Measurements from ENCODE around the gene MST1R. TPM values are rescaled to one million over a fixed set of nuclear protein-coding genes. Genes with fewer than 3 reads are reported as not detected.

MST1R gene
- total and polyA plus RNA-seq, 2 of the 4 experiments (the other 2 are of a cell fraction): under 0.01 to 0.14 TPM

DNA sequence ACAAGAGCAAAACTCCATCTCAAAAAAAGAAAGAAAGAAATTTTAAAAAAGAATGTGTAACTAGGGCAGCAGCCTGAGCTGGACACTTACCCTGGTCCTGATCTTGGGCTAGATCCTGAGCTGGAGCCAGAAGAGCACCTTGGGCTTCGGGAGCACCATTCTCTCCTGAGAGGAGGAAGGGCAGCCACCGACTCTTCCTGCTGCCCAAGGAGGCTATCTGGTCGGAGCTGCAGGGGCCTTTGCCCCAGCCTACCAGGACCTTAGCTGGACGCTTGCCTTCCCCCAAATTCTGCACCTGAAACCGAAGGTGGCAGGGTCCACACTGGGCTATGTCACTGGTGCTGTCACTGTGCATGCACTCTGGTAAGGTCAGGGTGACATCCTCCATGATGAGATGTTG is 27.1 kb downstream of the MST1R start:
- H2BK20ac ChIP-seq (ENCODE audit: low read depth, low read length): no peak overlapping the region
- CTCF ChIA-PET: interaction anchor here (0.6 kb wide), 1 partner anchor 22 kb away, joined by 8 read pairs; no protein-coding TSS in a partner anchor
- TF ChIP-seq FOS (IDR thresholded peaks at IDR 0.05; ENCODE audit: low read depth, low read length): no peak
- TF ChIP-seq POLR2A (IDR thresholded peaks at IDR 0.05; ENCODE audit: low read depth, low read length): no peak
- TF ChIP-seq SMC3 (IDR thresholded peaks at IDR 0.05; ENCODE audit: low read depth, low read length): no peak
- TF ChIP-seq CHD1 (IDR thresholded peaks at IDR 0.05; ENCODE audit: low read depth, low read length): no peak
- TF ChIP-seq MAZ (IDR thresholded peaks at IDR 0.05; ENCODE audit: borderline replicate concordance, low read depth, low read length): no peak
- TF ChIP-seq RFX5 (IDR thresholded peaks at IDR 0.05; ENCODE audit: low read depth, low read length): no peak
- no peak for TF ChIP-seq BHLHE40 (IDR thresholded peaks at IDR 0.05; ENCODE audit: low read depth, low read length)
- TF ChIP-seq, protein P1, sequence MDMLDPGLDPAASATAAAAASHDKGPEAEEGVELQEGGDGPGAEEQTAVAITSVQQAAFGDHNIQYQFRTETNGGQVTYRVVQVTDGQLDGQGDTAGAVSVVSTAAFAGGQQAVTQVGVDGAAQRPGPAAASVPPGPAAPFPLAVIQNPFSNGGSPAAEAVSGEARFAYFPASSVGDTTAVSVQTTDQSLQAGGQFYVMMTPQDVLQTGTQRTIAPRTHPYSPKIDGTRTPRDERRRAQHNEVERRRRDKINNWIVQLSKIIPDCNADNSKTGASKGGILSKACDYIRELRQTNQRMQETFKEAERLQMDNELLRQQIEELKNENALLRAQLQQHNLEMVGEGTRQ (IDR thresholded peaks at IDR 0.05; ENCODE audit: low read depth, low read length): no peak
- no peak for TF ChIP-seq RAD21 (IDR thresholded peaks at IDR 0.05; ENCODE audit: low read length)
- TF ChIP-seq MXI1 (IDR thresholded peaks at IDR 0.05; ENCODE audit: borderline replicate concordance, low read depth, low read length): no peak
- TF ChIP-seq, protein P2, sequence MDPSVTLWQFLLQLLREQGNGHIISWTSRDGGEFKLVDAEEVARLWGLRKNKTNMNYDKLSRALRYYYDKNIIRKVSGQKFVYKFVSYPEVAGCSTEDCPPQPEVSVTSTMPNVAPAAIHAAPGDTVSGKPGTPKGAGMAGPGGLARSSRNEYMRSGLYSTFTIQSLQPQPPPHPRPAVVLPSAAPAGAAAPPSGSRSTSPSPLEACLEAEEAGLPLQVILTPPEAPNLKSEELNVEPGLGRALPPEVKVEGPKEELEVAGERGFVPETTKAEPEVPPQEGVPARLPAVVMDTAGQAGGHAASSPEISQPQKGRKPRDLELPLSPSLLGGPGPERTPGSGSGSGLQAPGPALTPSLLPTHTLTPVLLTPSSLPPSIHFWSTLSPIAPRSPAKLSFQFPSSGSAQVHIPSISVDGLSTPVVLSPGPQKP (IDR thresholded peaks at IDR 0.05; ENCODE audit: borderline replicate concordance, low read depth, low read length): no peak
- no peak for TF ChIP-seq NFE2L2 (IDR thresholded peaks at IDR 0.05; ENCODE audit: low read depth, low read length)
- no peak for TF ChIP-seq RCOR1 (IDR thresholded peaks at IDR 0.05; ENCODE audit: insufficient replicate concordance, low read length)
- DNase-seq (no peak), ATAC-seq (ENCODE audit: low read depth) (no peak)
- peaks cover 52% of the 10 kb centered on the region for H3K27me3 ChIP-seq (ENCODE audit: control insufficient read depth, insufficient read depth, low read length)
- no peaks in the 10 kb centered on the region for H3K9me3 ChIP-seq (ENCODE audit: control insufficient read depth, insufficient read depth, low read length)
- intact Hi-C loops (cut with micrococcal nuclease) (no loop called here), in situ Hi-C loops (cut with MboI; ENCODE audit: low sequenced_read_pairs) (no loop called here), dilution Hi-C loops (cut with HindIII; ENCODE audit: low sequenced_read_pairs, unreplicated experiment) (no loop called here)
- no peak overlapping the region for H2AFZ ChIP-seq (replicated peaks; ENCODE audit: low read length, poor library complexity)
- no peak overlapping the region for H4K8ac ChIP-seq (ENCODE audit: low read depth in 2 of 2, low read length in 2 of 2)
- H3K4me1 ChIP-seq (ENCODE audit: control insufficient read depth, insufficient read depth, low read length): no peaks in the 10 kb centered on the region; the same call in 1 of the 2 replicates
- no peaks in the 10 kb centered on the region for H3K79me1 ChIP-seq (ENCODE audit: low read depth in 1 of 2, low read length in 2 of 2)
- no TSS peak for BruUV-seq (replicated peaks)
- no peak overlapping the region for H3K27ac ChIP-seq (ENCODE audit: insufficient read depth, low read length)
- no peak overlapping the region for H3K56ac ChIP-seq (ENCODE audit: extremely low read depth, insufficient read depth, low read length)
- H2BK5ac ChIP-seq (ENCODE audit: low read depth, low read length, poor library complexity, severe bottlenecking): no peak overlapping the region
- 73% methylated on average over 3 of the region's 5 CpGs; no CpG with 5 or more reads in 1 of the 2 experiments for WGBS, 2 experiments (ENCODE audit: extremely low coverage in 2 of 2, insufficient read length in 1 of 2)
- H2BK120ac ChIP-seq (ENCODE audit: low read depth, low read length): no peak overlapping the region
- H4K91ac ChIP-seq (ENCODE audit: insufficient read depth, low read depth, low read length): no peak overlapping the region
- no peak overlapping the region for H3K14ac ChIP-seq (replicated peaks; ENCODE audit: low read depth, low read length)
- H3K9me1 ChIP-seq (ENCODE audit: insufficient read depth, low read length): no peaks in the 10 kb centered on the region
- no peak overlapping the region for H2AK5ac ChIP-seq (ENCODE audit: low read depth, low read length)
- H3K4me2 ChIP-seq (ENCODE audit: low read depth, low read length): no peak overlapping the region
- POLR2A ChIA-PET (ENCODE audit: unreplicated experiment): no interaction called here
- no peak overlapping the region for H3K9ac ChIP-seq (ENCODE audit: low read depth, low read length)
- H4K20me1 ChIP-seq (ENCODE audit: insufficient read depth, low read length): no peaks in the 10 kb centered on the region; the same call in 1 of the 2 replicates
- H2BK15ac ChIP-seq (ENCODE audit: low read depth, low read length): no peak overlapping the region
- no peak overlapping the region for H4K5ac ChIP-seq (ENCODE audit: low read depth, low read length)
- H2AK9ac ChIP-seq (replicated peaks; ENCODE audit: low read depth, low read length, poor library complexity): peak overlapping the region; percentile 85
- no peaks in the 10 kb centered on the region for H3K36me3 ChIP-seq (ENCODE audit: control insufficient read depth, insufficient read depth, low read length)
- no peak overlapping the region for H3K4ac ChIP-seq (ENCODE audit: low read depth, low read length)
- H3K4me3 ChIP-seq (ENCODE audit: insufficient read depth, low read depth, low read length): no peak overlapping the region
- H3K23ac ChIP-seq (ENCODE audit: low read depth, low read length): no peak overlapping the region
- no peak overlapping the region for H3K18ac ChIP-seq (ENCODE audit: low read depth, low read length)
